H9 (cell line): ENCODE results near the gene SEMA6A. TPM values are rescaled to one million over a fixed set of nuclear protein-coding genes. Genes with fewer than 3 reads are reported as not detected.

Experiments
- DNase-seq: peaks from one replicate; pipeline ENCODE4 v3.0.0-alpha.2; 2017
- H2AFZ ChIP-seq: one replicate; pipeline ENCODE4 v1.6.1; 2013; ENCODE audit warnings: mild to moderate bottlenecking, low read length, control low read depth, moderate library complexity
- H2AK5ac ChIP-seq: 2 replicates; pipeline ENCODE4 v1.6.1; 2013; ENCODE audit warnings: low read length, control low read depth, mixed read lengths; ENCODE audit not compliant: insufficient read length
- H2BK120ac ChIP-seq: one replicate; pipeline ENCODE4 v1.6.1; 2013; ENCODE audit warnings: low read depth, mild to moderate bottlenecking, low read length, control low read depth, inconsistent platforms; ENCODE audit not compliant: poor library complexity, severe bottlenecking
- H2BK12ac ChIP-seq: 2 replicates; pipeline ENCODE4 v1.6.1; 2013; ENCODE audit warnings: low read length, control low read depth, mixed read lengths, low read depth; ENCODE audit not compliant: insufficient read length
- H2BK15ac ChIP-seq: 2 replicates; pipeline ENCODE4 v1.6.1; 2013; ENCODE audit warnings: low read depth, low read length, control low read depth
- H2BK20ac ChIP-seq: one replicate; pipeline ENCODE4 v1.6.1; 2013; ENCODE audit warnings: low read depth, mild to moderate bottlenecking, low read length, control low read depth, inconsistent platforms; ENCODE audit not compliant: poor library complexity, severe bottlenecking
- H2BK5ac ChIP-seq: 2 replicates; pipeline ENCODE4 v1.6.1; 2013; ENCODE audit warnings: low read length, control low read depth, mixed read lengths; ENCODE audit not compliant: insufficient read length
- H3K14ac ChIP-seq: 2 replicates; pipeline ENCODE4 v1.6.1; 2013; ENCODE audit warnings: low read length, control low read depth; ENCODE audit not compliant: insufficient read depth
- H3K18ac ChIP-seq: 2 replicates; pipeline ENCODE4 v1.6.1; 2013; ENCODE audit warnings: low read depth, mild to moderate bottlenecking, mixed read lengths, low read length, control low read depth; ENCODE audit not compliant: insufficient read length
- H3K23ac ChIP-seq: 2 replicates; pipeline ENCODE4 v1.6.1; 2013; ENCODE audit warnings: low read length, control low read depth, mixed read lengths, low read depth; ENCODE audit not compliant: insufficient read length
- H3K23me2 ChIP-seq: 2 replicates; pipeline ENCODE4 v1.6.1; 2013; ENCODE audit warnings: low read depth, mild to moderate bottlenecking, mixed read lengths, low read length, control low read depth; ENCODE audit not compliant: insufficient read length, poor library complexity, severe bottlenecking
- H3K27ac ChIP-seq: 2 replicates; pipeline ENCODE4 v1.5.1; 2013; ENCODE audit warnings: low read length, control low read depth, mixed read lengths, low read depth; ENCODE audit not compliant: insufficient read length
- H3K27me3 ChIP-seq: 2 replicates; pipeline ENCODE4 v1.6.1; 2013; ENCODE audit warnings: low read length, control low read depth, inconsistent platforms; ENCODE audit not compliant: insufficient read depth
- H3K4ac ChIP-seq: 2 replicates; pipeline ENCODE4 v1.6.1; 2013; ENCODE audit warnings: low read depth, mild to moderate bottlenecking, control low read depth, inconsistent platforms, low read length, moderate library complexity
- H3K4me1 ChIP-seq: 2 replicates; pipeline ENCODE4 v1.6.1; 2013; ENCODE audit warnings: low read length, control low read depth, inconsistent platforms; ENCODE audit not compliant: insufficient read depth
- H3K4me2 ChIP-seq: 2 replicates; pipeline ENCODE4 v1.6.1; 2013; ENCODE audit warnings: low read length, control low read depth, mixed read lengths; ENCODE audit not compliant: insufficient read length, insufficient read depth
- H3K56ac ChIP-seq: 2 replicates; pipeline ENCODE4 v1.6.1; 2013; ENCODE audit warnings: low read depth, mild to moderate bottlenecking, mixed read lengths, low read length, control low read depth; ENCODE audit not compliant: insufficient read length
- H3K79me1 ChIP-seq: 2 replicates; pipeline ENCODE4 v1.6.1; 2013; ENCODE audit warnings: low read depth, mild to moderate bottlenecking, moderate library complexity, low read length, control low read depth, inconsistent platforms; ENCODE audit not compliant: insufficient read depth, poor library complexity, severe bottlenecking
- H3K79me2 ChIP-seq: 2 replicates; pipeline ENCODE4 v1.6.1; 2013; ENCODE audit warnings: low read length, control low read depth, inconsistent platforms; ENCODE audit not compliant: insufficient read depth
- H3K9ac ChIP-seq: 2 replicates; pipeline ENCODE4 v1.6.1; 2013; ENCODE audit warnings: low read length, control low read depth, mixed read lengths; ENCODE audit not compliant: insufficient read length; ENCODE audit errors: extremely low read depth
- H3K9me3 ChIP-seq: one replicate; pipeline ENCODE4 v1.6.1; 2013; ENCODE audit warnings: low read depth, low read length, inconsistent platforms; ENCODE audit not compliant: control insufficient read depth
- H3T11ph ChIP-seq: one replicate; pipeline ENCODE4 v1.6.1; 2013; ENCODE audit warnings: mild to moderate bottlenecking, low read length, control low read depth, inconsistent platforms
- H4K20me1 ChIP-seq: one replicate; pipeline ENCODE4 v1.6.1; 2013; ENCODE audit not compliant: control insufficient read depth, insufficient read length, insufficient read depth
- H4K5ac ChIP-seq: 2 replicates; pipeline ENCODE4 v1.6.1; 2013; ENCODE audit warnings: low read depth, mild to moderate bottlenecking, mixed read lengths, low read length, control low read depth; ENCODE audit not compliant: insufficient read length
- H4K8ac ChIP-seq: replicated peaks from 2 replicates; pipeline ENCODE4 v1.6.1; 2013; ENCODE audit warnings: low read length, control low read depth, mixed read lengths, low read depth; ENCODE audit not compliant: insufficient read length
- H4K91ac ChIP-seq: 2 replicates; pipeline ENCODE4 v1.6.1; 2013; ENCODE audit warnings: low read depth, mild to moderate bottlenecking, moderate library complexity, mixed read lengths, low read length, control low read depth; ENCODE audit not compliant: insufficient read length
- H3K27ac Mint-ChIP-seq, 3 experiments: 2 replicates in 2 of 3; 3 replicates in 1 of 3; pipeline ENCODE4 v1.8.0; 2020 to 2021; ENCODE audit warnings: mixed read lengths in 3 of 3, mild to moderate bottlenecking in 1 of 3, moderate library complexity in 1 of 3
- H3K27me3 Mint-ChIP-seq: 2 replicates; pipeline ENCODE4 v1.8.0; 2021; ENCODE audit warnings: low read depth, mild to moderate bottlenecking, moderate library complexity, mixed read lengths
- H3K36me3 Mint-ChIP-seq, 3 experiments: 2 replicates in 2 of 3; 3 replicates in 1 of 3; pipeline ENCODE4 v1.8.0; 2020 to 2021; ENCODE audit warnings: low read depth in 3 of 3, mixed read lengths in 3 of 3; ENCODE audit not compliant: insufficient read depth in 1 of 3
- H3K4me1 Mint-ChIP-seq, 2 experiments: 2 replicates each; pipeline ENCODE4 v1.8.0; 2020; ENCODE audit warnings: mixed read lengths in 2 of 2
- H3K4me3 Mint-ChIP-seq, 2 experiments: 2 replicates in 1 of 2; 3 replicates in 1 of 2; pipeline ENCODE4 v1.8.0; 2020 to 2021; ENCODE audit warnings: mild to moderate bottlenecking in 2 of 2, mixed read lengths in 2 of 2, moderate library complexity in 1 of 2
- H3K9me3 Mint-ChIP-seq, 2 experiments: 2 replicates in 1 of 2; 3 replicates in 1 of 2; pipeline ENCODE4 v1.8.0; 2020; ENCODE audit warnings: mild to moderate bottlenecking in 2 of 2, mixed read lengths in 2 of 2, moderate library complexity in 1 of 2
- WGBS: extraction: QIAGEN DNeasy Blood & Tissue Kit; methylation state at CpG from one replicate; pipeline ENCODE4 v1.1.7; 2013; ENCODE audit warnings: missing lambda C conversion rate, low lambda C conversion rate, mixed read lengths; ENCODE audit not compliant: insufficient read length; ENCODE audit errors: extremely low coverage; 5-methylcytosine and 5-hydroxymethylcytosine counted together
- total RNA-seq: library from RNA; stranded (reverse); gene quantifications from 2 replicates; pipeline ENCODE4 v1.2.1, GENCODE V29; 2021
- TF ChIP-seq, protein P1 (sequence below): fragments of 200-600 bp; sonication (generic); conservative IDR thresholded peaks from 3 replicates; pipeline ENCODE4 v1.8.0; 2021; ENCODE audit warnings: antibody characterized with exemption, mild to moderate bottlenecking

The SEMA6A gene
- total RNA-seq, 1 experiment from 2014 or later = 354 TPM

DNA sequence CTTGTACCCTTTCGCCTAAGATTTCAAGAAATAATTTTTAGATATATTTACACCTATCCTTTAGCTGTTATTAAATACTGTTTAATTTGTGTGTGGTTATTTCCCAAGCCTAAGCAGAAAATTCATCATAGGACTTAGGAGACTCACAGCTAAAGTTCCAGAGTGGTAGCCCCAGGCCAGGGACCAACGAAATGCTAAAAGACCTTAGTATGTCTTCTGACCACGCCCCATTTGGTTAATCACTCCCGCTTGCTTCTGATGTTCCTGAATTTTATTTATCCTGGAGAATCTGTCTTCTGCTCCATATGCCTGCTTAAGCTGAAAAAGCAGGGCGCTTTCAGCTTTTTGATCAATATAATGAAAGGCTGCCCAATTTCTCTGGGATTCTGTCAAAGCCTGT lies 18.7 kb upstream of the SEMA6A start:
- H3K4me1 ChIP-seq = no peaks in the 10 kb centered on the region
- DNase-seq = no peak

More for the DNA sequence above, 18.7 kb upstream of the SEMA6A start:
- Histone ChIP-seq H3K9ac (no peak overlapping the region), H3K79me2 (no peaks in the 10 kb centered on the region), H4K8ac (no peak overlapping the region), H2BK120ac (no peak overlapping the region), H3K56ac (no peak overlapping the region), H3K27me3 (no peaks in the 10 kb centered on the region), H2AK5ac (no peak overlapping the region), H2AFZ (no peak overlapping the region), H3K4ac (no peak overlapping the region), H3K14ac (no peak overlapping the region), H4K5ac (no peak overlapping the region), H2BK15ac (no peak overlapping the region), H3K23ac (no peak overlapping the region), H2BK12ac (no peak overlapping the region), H3K23me2 (no peaks in the 10 kb centered on the region), H3K79me1 (no peaks in the 10 kb centered on the region), H4K91ac (no peak overlapping the region), H3K27ac (no peak overlapping the region), H3K9me3 (no peaks in the 10 kb centered on the region), H4K20me1 (no peaks in the 10 kb centered on the region), H3T11ph (no peak overlapping the region), H2BK20ac (no peak overlapping the region), H3K4me2 (no peak overlapping the region), H2BK5ac (no peak overlapping the region), H3K18ac (no peak overlapping the region)
- peaks cover 3 to 5% of the 10 kb centered on the region in 2 experiments; a peak in 3 of 5 replicates for H3K9me3 Mint-ChIP-seq
- H3K27ac Mint-ChIP-seq = no peak overlapping the region
- TF ChIP-seq, protein P1, sequence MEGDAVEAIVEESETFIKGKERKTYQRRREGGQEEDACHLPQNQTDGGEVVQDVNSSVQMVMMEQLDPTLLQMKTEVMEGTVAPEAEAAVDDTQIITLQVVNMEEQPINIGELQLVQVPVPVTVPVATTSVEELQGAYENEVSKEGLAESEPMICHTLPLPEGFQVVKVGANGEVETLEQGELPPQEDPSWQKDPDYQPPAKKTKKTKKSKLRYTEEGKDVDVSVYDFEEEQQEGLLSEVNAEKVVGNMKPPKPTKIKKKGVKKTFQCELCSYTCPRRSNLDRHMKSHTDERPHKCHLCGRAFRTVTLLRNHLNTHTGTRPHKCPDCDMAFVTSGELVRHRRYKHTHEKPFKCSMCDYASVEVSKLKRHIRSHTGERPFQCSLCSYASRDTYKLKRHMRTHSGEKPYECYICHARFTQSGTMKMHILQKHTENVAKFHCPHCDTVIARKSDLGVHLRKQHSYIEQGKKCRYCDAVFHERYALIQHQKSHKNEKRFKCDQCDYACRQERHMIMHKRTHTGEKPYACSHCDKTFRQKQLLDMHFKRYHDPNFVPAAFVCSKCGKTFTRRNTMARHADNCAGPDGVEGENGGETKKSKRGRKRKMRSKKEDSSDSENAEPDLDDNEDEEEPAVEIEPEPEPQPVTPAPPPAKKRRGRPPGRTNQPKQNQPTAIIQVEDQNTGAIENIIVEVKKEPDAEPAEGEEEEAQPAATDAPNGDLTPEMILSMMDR = no peak
- no CpG with 5 or more reads among the region's 5 CpGs for WGBS
- H3K27me3 Mint-ChIP-seq = no peaks in the 10 kb centered on the region
- peaks cover 2 to 4% (median 2%) of the 10 kb centered on the region in 3 experiments; a peak in 5 of 7 replicates for H3K36me3 Mint-ChIP-seq
- H3K4me1 Mint-ChIP-seq = peaks cover 12 to 15% of the 10 kb centered on the region in 2 experiments; a peak in 3 of 4 replicates
- H3K4me3 Mint-ChIP-seq = no peak overlapping the region
